ENCODE data around the gene CMTM6.
A peak's percentile ranks its signal among the peaks of the same experiment; 100 is the strongest.
"Not testable (repeated sequence)": the region's sequence is repeated elsewhere in the genome, so short reads cannot be mapped to it uniquely, and the experiment has no call there.

The CMTM6 gene

GRCh38 chr3:32463415-32463814 lies 39.2 kb downstream of the CMTM6 start:
- DNase-seq = not testable (repeated sequence)

- DNase-seq = peak; percentile 39
Observed at GRCh38 chr3:32462191-32462986, 40.3 kb downstream of the CMTM6 start.

GRCh38 chr3:32460817-32461496 lies 41.7 kb downstream of the CMTM6 start:
- DNase-seq = not testable (repeated sequence)

GRCh38 chr3:32460031-32460749 lies 42.5 kb downstream of the CMTM6 start:
- DNase-seq = peak; percentile 86

- DNase-seq = no peak
Observed at GRCh38 chr3:32459450-32459849, 43.2 kb downstream of the CMTM6 start.

- no peak for DNase-seq
Observed at GRCh38 chr3:32457971-32458471, 44.6 kb downstream of the CMTM6 start.

- DNase-seq = no peak
Observed at GRCh38 chr3:32456429-32457130, 46.1 kb downstream of the CMTM6 start.

- DNase-seq = no peak
Observed at GRCh38 chr3:32455609-32456428, 46.8 kb downstream of the CMTM6 start.

GRCh38 chr3:32454731-32455608 lies 47.7 kb downstream of the CMTM6 start:
- no peak for DNase-seq

GRCh38 chr3:32454111-32454510 lies 48.5 kb downstream of the CMTM6 start:
- DNase-seq = no peak

GRCh38 chr3:32453346-32453745 lies 49.3 kb downstream of the CMTM6 start:
- no peak for DNase-seq

- DNase-seq = no peak
Observed at GRCh38 chr3:32452009-32452408, 50.6 kb downstream of the CMTM6 start.

- no peak for DNase-seq
Observed at GRCh38 chr3:32450992-32451659, 51.5 kb downstream of the CMTM6 start.

GRCh38 chr3:32450426-32450825 lies 52.2 kb downstream of the CMTM6 start:
- no peak for DNase-seq

- DNase-seq = no peak
Observed at GRCh38 chr3:32449691-32450090, 53.0 kb downstream of the CMTM6 start.

- DNase-seq = no peak
Observed at GRCh38 chr3:32448686-32449474, 53.8 kb downstream of the CMTM6 start.

- no peak for DNase-seq
Observed at GRCh38 chr3:32447865-32448400, 54.7 kb downstream of the CMTM6 start.

GRCh38 chr3:32443478-32443877 lies 59.2 kb downstream of the CMTM6 start:
- no peak for DNase-seq

- DNase-seq = no peak
Observed at GRCh38 chr3:32442766-32443165, 59.9 kb downstream of the CMTM6 start.

Data from activated CD4-positive, alpha-beta T cell treated with anti-CD3 and anti-CD28 coated beads, Interleukin-2, Interleukin-6, amounts not matched to agents 100 ng/mL and 50 ng/mL, durations not matched to agents 16 hours and 8 hours (primary cell).